Non-pigmented ciliary epithelial cell (primary cell): ENCODE results near the gene SLC35G2.
"Not testable (repeated sequence)": the region's sequence is repeated elsewhere in the genome, so short reads cannot be mapped to it uniquely, and the experiment has no call there.

Experiments
- DNase-seq: peaks from one replicate; pipeline ENCODE4 v3.0.0-alpha.2; 2010; ENCODE audit warnings: low read depth

The SLC35G2 gene

DNA sequence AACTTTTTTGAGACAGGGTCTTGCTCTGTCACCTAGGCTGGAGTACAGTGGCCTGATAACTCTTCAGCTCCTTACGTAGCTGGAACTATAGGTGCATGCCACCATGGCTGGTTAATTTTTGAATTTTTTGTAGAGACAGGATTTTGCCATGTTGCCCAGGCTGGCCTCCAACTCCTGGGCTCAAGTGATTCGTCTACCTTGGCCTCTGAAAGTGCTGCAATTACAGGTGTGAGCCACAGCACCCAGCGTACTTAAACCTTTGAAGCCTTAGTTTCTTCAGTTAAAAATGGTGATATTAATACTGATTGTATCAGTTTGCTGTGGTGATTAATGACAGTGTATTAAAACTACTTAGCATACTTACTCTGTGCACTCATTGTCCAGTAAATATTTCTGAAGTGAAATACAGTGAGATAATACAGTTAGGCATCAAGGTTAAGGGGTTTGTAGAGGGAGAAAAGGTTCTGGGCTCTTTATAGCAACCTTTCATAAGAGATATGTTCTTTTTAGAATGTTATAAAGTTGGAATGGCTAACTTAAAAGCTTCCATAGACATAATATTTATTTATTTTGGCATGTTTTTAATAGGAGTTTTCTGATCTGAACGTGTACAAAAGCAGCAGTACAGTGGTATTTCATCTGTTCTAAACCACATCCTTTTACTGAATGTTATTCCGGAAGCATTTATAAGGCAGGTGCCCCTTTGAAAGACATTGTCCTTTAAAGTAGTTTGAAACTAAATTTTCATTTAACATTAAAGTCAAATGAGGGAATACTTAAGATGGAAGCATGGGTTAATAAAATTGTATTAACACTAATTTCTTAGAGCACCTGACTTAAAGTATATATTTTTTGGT is 66.7 kb downstream of the SLC35G2 start:
- no peak for DNase-seq

- no peak for DNase-seq
Observed at GRCh38 chr3:136889947-136890346, 71.0 kb downstream of the SLC35G2 start.

- no peak for DNase-seq
Observed at GRCh38 chr3:136891934-136892855, 73.3 kb downstream of the SLC35G2 start.

GRCh38 chr3:136893848-136894443 is 75.0 kb downstream of the SLC35G2 start:
- DNase-seq: peak; percentile 58

GRCh38 chr3:136897171-136897570 is 78.2 kb downstream of the SLC35G2 start:
- DNase-seq: not testable (repeated sequence)

DNA sequence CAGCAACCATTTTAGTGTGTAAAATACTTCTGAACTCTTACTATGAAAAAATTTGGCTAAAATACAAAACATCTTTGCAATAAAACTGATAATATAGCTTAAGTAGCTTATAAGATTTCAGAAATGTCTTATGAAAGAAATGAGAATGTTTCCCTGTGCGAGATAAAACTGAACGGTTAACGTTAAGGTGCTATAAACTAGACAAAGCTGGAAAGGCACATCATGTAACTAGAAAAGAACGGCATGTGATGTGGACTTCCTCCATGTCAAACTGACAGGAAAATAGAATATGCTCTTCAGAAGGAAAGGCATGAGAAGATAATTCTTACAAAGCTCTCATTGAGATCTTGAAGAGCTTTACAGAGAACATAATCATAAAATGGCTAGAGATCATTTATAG is 79.6 kb downstream of the SLC35G2 start:
- DNase-seq: no peak

DNA sequence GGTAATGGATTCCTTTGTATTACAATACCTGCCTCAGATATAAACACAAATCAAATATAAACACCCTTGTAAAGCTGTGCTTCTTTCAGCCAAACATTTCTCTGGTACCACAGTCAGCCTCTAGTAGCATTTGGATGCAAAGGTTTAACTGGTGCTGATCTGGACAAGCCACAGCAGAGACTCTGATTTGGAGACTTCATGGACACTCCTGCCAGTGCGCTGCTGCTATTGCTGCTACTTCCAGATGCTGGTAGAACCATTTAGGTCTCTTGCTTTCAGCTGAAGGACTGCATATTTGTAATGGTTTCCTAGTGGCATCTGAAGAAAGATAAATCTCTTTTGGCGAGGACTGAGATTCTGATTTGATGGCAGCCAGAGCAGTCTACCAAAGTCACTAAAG is 80.0 kb downstream of the SLC35G2 start:
- no peak for DNase-seq

DNA sequence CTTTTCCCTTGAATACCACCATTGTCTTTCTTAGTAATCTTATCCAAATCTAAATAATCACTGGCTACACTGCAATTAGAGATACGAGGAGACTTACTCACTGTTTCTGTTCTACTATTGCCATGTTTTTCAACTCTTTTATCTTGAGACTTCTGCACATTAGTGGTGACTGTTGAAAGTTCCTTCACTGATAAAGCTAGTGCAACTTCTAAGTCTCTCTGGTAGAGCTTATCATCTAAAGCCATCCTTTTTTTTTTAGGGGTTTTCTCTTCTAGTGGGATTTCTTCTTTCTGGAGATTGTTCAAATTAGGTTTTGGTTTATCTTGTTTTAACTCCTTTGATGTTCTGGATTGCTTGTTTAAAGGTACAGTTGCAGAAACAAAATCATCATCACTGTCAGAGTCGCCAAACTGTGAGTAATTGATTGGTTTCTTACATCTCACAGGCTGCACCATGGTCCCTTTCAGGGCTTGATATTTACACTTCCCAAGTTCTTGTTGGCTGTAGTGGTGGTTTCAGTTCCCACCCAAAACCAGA is 80.8 kb downstream of the SLC35G2 start:
- no peak for DNase-seq

- not testable (repeated sequence) for DNase-seq
Observed at GRCh38 chr3:136900694-136901093, 81.8 kb downstream of the SLC35G2 start.

DNA sequence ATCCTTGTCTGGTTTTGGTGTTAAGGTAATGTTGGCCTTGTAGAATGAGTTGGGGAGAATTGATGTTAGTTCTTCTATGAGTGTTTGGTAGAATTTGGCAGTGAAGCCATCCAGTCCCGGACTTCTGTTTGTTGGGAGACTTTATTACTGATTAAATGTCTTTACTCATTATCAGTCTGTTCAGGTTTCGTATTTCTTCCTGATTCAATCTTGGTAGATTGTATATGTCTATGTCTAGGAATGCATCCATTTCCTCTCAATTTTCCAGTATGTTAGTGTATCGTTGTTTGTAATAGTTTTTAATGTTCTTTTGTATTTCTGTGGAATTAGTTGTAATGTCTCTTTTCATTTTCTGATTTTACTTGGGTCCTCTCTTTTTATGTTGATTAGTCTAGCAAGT is 82.5 kb downstream of the SLC35G2 start:
- no peak for DNase-seq

DNA sequence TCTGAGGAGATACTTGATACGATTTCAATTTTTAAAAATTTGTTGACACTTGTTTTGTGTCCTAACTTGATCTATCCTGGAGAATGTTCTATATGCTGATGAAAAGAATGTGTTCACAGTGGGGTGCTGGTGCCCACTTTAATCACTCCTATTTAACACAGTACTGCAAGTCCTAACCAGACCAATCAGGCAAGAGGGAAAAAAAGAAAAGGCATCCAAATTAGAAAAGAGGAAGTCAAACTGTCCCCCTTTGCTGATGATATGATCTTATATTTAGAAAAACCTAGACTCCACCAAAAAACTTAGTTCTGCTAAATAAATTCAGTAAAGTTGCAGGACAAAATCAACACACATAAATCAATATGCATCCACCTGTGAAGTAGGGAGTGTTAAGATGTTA is 83.6 kb downstream of the SLC35G2 start:
- not testable (repeated sequence) for DNase-seq

- DNase-seq: no peak
Observed at GRCh38 chr3:136903899-136904298, 85.0 kb downstream of the SLC35G2 start.

- no peak for DNase-seq
Observed at GRCh38 chr3:136904746-136905145, 85.8 kb downstream of the SLC35G2 start.
